HG02870 (cell line): ENCODE data around the gene CYP2B6.
"Not testable (repeated sequence)": the region's sequence is repeated elsewhere in the genome, so short reads cannot be mapped to it uniquely, and the experiment has no call there.

Experiments used
- ATAC-seq: cut with Tn5 transposase; IDR thresholded peaks from one replicate; pipeline ENCODE4 v1.9.1; 2021; ENCODE audit warnings: mild to moderate bottlenecking, moderate library complexity; ENCODE audit not compliant: unreplicated experiment

The CYP2B6 gene

DNA sequence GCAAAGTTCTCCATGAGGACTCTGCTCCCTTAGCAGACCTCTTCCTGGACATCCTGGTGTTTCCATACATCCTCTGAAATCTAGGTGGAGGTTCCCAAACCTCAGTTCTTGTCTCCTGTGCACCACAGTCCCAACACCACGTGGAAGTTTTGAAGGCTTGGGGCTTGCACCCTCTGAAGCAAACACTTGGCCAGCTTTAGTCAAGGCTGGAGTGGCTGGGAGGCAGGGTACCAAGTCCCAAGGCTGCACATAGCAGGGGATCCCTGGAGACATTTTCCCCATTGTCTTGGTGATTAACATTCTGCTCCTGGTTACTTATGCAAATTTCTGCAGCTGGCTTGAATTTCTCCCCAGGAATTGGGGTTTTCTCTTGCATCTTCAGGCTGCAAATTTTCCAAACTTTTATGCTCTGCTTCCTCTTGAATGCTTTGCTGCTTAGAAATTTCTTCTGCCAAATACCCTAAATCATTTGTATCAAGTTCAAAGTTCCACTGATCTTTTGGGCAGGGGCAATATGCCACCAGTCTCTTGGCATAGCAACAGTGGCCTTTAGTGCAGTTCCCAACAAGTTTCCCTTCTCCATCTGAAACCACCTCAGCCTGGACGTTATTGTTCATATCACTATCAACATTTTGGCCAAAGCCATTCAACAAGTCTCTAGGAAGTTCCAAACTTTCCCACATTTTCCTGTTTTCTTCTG lies 10.2 kb upstream of the CYP2B6 start:
- not testable (repeated sequence) for ATAC-seq

DNA sequence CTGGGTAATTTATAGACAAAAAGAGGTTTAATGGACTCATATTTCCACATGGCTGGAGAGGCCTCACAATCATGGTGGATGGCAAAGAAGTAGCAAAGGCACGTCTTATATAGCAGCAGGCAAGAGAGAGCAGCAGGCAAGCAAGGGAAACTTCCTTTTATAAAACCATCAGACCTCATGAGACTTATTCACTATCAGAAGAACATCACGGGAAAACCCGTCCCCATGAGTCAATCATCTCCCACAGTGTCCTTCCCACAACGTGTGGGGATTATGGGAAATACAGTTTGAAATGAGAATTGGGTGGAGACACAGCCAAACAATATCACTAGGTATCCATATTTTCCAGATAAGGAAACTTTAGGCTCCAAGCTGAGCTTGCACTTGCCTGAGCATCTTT lies 9.5 kb upstream of the CYP2B6 start:
- no peak for ATAC-seq

DNA sequence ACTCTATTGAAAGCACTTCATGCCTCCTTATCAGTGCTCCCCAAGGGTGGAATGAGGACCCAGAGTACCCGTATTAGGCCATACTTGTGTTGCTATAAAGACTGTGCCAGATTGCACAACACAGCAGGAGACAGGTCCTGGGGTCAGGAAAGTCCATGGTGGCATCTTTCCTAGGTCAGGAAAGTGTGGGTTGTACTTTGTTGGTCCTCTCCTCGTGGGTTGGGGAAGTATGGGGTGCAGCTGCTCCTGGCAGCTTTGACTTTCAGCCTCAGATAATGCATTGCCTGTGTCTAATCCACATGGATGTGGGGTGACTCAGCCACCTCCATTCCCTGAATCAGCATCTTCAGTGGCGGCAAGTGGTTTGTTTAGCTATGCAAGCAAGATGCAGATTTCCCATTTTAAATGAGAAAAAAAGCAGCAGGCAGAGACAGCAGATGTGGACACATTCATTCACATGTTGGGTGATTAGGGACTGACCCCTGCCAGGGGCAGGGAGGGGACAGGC lies 8.4 kb upstream of the CYP2B6 start:
- no peak for ATAC-seq

DNA sequence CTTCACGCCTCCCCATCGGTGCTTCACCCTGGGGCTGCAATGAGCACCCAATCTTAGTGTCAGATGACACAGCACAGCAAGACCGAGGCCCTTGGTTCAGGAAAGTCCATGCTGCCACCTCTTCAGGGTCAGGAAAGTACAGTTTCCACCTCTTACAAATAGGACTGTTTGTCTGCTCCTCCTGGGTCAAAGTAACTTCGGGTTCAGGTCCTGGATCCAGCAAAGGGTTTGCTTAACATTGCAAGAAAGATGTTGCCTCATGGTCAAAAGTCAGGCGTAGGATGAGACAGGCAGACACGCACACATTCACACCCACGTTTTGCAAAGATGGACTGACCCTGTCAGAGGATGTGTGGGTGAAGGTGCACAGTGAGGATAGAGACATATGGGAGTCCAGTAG lies 1.6 kb upstream of the CYP2B6 start:
- no peak for ATAC-seq

DNA sequence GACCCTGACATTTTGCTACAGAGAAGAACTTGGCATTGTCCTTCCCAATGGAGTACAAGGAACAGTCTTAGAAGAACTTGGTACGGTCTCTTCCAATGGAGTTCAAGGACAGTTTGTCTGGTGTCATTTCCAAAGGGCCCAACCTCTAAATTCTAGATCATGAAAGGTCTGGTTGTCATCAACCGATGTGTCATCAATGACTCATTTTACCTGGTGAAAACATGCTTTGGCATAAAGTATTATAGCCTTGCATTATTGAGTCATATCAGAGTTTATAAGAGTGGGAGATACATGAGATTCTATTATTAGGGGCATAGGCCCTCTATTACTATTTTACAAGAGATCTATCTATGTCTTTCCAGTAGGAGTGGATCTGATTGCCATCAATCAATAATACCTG lies 4.3 kb downstream of the CYP2B6 start:
- ATAC-seq: no peak

DNA sequence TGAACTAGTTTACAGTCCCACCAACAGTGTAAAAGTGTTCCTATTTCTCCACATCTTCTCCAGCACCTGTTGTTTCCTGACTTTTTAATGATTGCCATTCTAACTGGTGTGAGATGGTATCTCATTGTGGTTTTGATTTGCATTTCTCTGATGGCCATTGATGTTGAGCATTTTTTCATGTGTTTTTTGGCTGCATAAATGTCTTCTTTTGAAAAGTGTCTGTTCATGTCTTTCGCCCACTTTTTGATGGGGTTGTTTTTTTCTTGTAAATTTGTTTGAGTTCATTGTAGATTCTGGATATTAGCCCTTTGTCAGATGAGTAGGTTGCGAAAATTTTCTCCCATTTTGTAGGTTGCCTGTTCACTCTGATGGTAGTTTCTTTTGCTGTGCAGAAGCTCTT lies 7.9 kb downstream of the CYP2B6 start:
- not testable (repeated sequence) for ATAC-seq

DNA sequence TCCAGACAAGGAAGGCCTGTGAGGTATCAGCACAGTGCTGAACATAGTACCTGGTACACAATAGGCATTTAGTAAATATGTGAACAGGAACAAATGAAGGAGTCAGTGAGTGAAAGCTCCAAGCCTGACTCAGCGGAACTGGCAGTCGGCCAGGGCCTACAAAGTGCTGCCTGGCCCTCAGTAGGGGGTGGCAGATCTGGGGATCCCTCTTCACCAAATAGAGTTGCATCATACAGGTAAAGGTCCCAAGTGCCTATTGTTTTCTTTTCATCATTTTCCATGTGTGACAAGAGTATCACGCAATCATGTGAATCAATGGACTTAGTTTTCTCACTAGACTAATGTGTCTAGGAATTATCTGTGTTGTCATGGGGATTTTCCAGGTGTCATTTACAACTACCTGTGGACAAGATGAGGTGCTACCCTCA lies 9.2 kb downstream of the CYP2B6 start:
- ATAC-seq: no peak

DNA sequence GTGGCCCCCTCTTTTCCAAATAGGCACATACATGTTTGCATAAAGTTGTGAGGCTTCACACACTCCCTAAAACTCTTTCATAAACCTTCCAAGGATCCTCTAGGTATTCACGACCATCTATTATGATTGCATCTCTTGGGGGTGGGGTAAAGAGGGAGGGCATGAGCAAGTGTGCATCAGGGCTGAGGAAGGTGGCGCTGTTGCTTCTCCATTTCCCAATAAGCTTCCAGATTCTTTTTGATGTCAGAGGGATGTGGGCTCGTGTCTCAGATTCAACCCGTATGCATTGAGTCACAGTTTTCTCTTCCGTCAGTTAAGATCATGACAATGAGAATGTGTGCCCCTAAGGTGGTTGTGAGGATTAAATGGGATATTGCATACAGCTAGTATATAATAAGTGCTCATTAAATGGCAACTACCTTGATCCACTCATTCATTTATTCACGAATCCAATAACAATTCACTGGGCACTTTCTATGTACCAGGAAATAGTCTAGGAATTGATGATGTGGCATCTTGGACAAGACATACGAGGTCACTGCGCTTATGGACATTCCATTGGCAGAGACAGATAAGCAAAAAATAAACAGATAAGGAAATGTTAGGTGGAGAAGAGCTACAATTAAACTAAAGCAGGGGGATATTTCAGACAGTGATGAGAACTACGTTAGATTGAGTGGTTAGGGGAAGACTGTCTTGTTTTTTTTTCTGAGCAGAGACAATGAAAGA lies 10.3 kb downstream of the CYP2B6 start:
- no peak for ATAC-seq

DNA sequence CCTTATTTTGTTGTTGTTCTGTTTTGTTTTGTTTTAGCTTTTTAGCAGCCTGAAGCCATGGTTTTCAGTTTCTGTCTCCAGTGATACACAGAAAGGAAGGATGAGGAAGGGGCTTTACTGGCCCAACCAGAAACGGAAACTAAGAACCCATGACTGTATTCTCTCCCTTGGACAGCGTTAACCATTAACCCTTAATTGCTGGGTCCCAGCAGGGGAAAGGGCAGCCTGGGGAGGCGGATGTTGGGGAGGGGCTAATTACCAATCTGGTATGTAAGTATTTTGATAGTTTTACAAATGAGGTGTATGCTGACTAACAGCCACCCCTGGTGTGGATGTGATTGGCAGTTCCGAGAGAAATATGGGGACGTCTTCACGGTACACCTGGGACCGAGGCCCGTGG lies 12.6 kb downstream of the CYP2B6 start:
- not testable (repeated sequence) for ATAC-seq

DNA sequence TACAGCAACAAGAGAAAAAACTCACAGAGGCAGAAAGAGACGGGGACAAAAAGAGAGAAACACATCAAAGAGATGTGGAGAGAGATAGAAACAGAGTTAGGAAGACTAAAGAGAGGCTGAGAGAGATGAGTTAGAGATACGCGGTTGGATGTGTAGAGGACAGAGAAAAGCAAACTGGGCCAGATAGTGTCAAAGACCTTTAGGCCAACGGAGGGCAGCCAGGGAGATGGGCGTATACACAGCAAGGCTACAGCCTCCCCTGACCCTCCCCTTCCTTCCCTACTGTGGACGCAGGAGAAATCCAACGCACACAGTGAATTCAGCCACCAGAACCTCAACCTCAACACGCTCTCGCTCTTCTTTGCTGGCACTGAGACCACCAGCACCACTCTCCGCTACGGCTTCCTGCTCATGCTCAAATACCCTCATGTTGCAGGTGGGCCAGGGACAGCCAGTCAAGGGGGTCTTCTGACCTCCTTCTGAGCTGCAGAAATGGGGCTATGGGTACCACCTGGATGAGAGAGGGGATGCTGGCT lies 18.7 kb downstream of the CYP2B6 start:
- ATAC-seq: no peak

DNA sequence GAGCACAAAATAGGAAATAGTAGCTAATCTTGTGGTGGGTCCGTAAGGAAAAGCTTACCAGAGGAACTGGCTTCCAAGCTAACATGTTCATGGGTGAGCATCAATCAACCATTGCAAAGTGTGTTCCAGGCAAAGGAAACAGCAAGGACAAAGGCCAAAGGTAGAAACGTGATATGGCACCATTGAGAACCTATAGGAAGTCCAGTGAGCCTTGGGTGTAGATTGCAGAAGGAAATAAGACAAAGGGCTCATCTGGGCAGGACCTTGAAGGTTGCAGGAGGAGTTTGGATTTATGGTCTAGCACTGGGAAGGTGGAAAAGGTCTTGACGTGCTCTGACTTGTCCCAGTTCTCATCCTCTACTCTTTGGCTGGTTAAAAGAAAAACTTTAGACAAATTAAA lies 22.3 kb downstream of the CYP2B6 start:
- ATAC-seq: no peak

DNA sequence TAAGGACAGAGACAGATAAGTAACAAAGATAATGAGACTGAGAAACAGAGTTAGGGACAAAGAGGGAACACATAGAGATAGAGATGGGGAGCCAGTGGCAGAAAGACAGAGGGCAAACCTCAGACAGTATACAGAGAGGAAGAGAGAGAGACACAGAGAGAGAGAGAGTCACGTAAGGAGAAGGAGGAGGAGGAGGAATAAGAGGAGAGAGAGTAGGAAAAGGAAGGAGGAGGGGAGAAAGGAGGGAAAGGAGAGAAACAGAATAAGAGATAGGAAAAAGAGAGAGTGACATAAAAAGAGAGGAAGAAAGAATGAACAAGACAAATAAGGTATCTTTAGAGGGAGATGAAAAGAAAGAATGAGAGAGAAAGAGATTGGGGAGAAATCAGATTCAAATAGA lies 23.6 kb downstream of the CYP2B6 start:
- ATAC-seq: no peak

DNA sequence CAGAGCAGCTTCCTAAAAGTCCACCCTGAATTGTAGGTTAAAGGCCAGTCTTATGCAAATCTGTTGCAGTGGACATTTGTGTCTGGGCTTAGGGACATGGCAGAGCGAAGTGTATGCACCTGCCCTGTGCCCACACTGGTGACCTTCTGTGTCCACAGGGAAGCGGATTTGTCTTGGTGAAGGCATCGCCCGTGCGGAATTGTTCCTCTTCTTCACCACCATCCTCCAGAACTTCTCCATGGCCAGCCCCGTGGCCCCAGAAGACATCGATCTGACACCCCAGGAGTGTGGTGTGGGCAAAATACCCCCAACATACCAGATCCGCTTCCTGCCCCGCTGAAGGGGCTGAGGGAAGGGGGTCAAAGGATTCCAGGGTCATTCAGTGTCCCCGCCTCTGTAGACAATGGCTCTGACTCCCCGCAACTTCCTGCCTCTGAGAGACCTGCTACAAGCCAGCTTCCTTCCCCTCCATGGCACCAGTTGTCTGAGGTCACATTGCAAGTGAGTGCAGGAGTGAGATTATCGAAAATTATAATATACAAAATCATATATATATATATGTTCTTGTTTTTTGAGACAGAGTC lies 25.5 kb downstream of the CYP2B6 start:
- no peak for ATAC-seq

DNA sequence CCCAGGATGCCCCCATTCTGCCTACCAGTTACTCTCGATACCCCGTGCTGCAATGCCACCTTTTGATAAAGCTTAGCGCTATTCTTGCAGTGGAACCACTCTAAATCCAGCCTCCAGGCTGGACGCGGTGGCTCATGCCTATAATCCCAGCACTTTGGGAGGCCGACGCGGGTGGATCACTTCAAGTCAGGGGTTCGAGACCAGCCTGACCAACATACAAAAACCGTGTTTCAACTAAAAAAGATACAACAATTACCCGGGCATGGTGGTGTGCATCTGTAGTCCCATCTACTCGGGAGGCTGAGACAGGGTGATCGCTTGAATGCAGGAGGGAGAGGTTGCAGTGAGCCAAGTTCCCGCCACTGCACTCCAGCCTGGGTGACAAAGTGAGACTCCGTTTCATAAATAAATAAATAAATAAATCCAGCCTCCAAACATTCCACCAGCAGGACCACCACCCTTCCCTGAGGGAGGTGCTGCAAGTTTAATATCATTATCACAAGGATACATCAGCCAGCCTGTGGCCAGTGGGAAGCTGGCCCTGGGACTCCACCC lies 27.7 kb downstream of the CYP2B6 start:
- ATAC-seq: no peak

DNA sequence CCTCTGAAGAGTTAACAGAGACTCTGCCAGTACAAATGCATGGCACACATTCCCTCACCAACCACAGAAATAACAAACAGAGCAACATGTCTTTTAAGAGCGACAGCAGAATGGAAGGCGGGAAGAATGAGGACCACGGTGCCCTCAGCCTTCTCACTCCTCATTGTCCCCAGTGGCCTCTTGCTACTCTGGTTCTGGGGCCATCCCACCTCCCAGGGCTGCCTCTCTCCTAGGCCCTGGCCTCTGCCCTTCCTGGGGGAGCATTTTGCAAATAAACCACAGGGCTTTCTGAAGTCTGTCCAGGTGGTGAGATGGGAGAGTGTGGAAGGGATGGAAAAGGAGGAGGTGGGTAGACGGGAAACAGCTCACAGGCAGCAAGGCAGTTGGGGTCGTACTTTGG lies 28.3 kb downstream of the CYP2B6 start:
- no peak for ATAC-seq

DNA sequence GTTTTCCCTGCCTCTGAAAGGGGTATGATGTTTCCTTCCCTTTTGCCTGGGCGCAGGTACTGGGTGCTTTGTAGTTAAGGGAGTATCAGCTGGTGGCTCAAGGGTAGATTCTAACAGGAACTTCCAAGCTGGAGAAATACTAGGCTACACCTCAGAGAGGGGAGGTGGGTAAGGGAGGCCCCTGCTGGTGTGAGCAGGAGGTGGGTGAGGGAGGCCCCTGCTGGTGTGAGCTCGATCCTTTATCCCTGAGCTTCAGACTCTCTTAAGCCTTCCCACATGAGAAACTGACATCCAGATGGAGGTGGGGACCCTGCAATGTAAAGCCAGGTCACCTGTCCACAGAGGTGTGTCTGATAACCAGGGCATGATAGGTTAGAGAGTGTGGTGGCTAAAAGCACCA lies 32.1 kb downstream of the CYP2B6 start:
- no peak for ATAC-seq

DNA sequence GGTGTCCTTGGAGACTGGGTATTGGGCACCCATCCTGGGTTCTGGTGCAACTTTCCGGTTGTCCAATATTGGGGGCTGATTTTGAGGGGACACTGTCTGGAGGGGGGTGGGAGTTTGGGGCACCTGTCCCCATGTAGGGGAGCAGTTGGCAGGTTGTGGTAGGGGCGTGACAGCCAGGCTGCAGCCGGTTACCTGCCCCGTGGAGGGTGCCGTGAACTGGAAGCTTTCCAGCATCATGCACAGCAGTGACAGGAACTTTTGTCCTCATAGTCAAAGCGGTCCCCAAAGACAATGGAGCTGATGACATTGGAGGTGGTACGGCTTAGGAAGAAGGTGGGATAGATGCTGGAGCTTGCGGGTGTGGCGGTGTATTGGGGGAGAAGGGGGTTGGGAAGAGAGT lies 34.3 kb downstream of the CYP2B6 start:
- no peak for ATAC-seq

DNA sequence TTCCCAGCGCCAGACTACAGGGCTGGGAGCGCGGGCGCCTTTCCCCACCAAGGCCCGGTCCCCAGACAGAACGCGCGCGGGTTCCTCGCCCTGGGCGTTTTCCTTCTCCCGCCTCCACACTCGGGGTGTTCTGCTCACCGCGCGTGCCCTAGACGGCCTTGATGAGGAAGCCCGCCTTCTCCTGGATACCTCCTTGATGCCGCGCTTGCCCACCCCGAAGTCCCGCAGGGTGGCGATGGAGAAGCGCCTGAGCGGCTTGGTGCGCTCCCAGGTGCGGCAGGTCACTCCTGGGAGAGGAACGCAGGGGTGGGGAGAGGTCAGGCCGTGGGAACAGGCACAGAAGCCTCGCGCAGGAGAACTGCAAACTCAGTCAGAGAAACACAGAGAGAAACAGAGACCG lies 34.8 kb downstream of the CYP2B6 start:
- ATAC-seq: no peak

DNA sequence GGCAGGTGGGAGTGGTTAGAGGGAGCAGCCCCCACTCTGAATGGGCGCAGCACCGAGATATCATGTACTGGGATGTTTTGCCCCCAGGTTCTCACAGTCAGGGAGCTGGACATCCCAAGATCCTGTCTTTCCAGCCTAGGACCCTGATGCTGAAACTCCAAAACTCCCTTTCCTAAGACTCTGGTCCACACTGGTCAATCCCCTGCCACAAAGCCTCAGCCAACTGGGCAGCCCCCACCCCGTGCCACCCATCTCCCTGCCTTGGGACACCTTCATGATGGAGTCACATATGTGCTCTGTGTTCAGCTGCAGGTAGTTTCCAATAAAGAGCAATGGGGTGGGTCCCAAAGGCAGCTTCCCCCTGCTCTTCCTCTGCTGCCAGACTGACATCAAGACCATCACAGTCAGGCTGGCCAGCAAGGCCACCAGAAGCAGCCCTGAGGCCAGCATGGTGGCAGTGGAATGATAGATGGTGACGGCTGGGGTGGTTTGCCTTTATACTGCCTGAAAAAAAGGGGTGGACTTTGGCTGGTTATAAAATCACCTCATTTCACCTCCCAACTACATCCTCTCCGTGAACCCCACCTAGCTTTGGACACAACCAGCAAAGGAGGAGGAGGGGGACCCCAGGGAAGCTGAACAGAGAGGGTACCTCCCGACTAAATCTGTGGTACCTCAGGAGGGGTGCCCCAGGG lies 36.3 kb downstream of the CYP2B6 start:
- no peak for ATAC-seq

DNA sequence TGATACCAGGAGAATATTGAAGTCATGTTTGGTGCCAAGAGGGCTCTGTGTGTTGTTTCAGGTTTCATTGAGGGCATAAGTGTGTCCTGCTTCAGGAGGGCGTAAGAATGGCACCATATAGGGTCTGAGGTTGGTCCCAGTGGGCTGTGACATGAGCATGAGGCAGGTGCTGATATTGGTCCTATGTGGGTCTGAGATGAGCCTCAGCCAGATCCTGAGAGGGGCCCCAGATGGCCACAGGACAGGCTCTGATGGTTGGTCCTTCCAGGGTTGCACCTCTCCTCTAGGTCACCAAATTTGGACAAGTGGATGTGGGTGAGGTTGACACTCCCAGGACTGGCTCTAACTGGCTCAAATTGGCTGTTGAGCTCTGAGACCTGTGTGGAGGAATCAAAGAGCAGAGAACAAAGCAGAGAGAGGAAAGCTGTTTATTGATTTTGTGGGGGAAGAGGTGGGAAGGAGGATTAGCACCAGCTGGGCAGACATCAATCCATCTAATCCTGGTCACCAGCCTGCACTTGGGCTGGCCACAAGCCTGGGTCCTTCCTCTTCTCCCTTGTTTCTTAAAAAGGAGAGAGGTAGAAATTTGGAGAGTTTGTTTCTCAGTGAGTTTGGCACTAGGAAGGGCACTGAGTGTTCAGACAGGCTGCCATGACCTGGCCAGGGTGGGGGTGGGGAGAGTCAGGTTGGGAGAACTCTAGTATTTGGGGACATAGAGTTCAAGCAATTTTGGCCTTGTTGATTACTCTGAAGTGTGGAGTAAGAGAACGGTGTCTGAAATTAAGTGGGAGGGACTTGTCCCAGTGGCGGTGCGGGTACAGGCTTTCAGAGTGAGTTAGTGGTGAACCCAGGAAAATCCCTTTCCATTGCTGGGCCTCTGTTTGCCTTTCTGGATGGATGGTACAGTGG lies 38.7 kb downstream of the CYP2B6 start:
- ATAC-seq: no peak
